HEK293T (cell line): ENCODE data around the gene SUN2.

Experiments used
- CTCF ChIA-PET: fragments of 350-600 bp; formaldehyde crosslinking; extraction: SDS; loops from one replicate; lab custom pipeline; 2021; ENCODE audit warnings: antibody characterized with exemption, inconsistent platforms; lab: Yijun Ruan, JAX
- POLR2A ChIA-PET: fragments of 350-600 bp; formaldehyde crosslinking; extraction: SDS; loops from one replicate; lab custom pipeline; 2020; ENCODE audit warnings: antibody characterized with exemption, inconsistent platforms; lab: Yijun Ruan, JAX
- DNase-seq: peaks from one replicate; pipeline ENCODE4 v3.0.0; 2012; ENCODE audit warnings: mixed read lengths; ENCODE audit errors: extremely low spot score
- ARNT ChIP-seq: fragments of 450-650 bp; IDR thresholded peaks from 2 replicates; pipeline ENCODE4 v1.6.1; 2017; ENCODE audit warnings: mild to moderate bottlenecking
- BHLHE40 ChIP-seq: fragments of 450-650 bp; IDR thresholded peaks from 2 replicates; pipeline ENCODE4 v1.6.1; 2016; ENCODE audit warnings: mild to moderate bottlenecking, moderate library complexity, borderline replicate concordance
- CTBP1 ChIP-seq: fragments of 450-650 bp; IDR thresholded peaks from 2 replicates; pipeline ENCODE4 v1.6.1; 2016; ENCODE audit warnings: borderline replicate concordance
- ELF4 ChIP-seq: fragments of 450-650 bp; IDR thresholded peaks from 2 replicates; pipeline ENCODE4 v1.6.1; 2017; ENCODE audit warnings: antibody characterized with exemption
- FOXA1 ChIP-seq: fragments of 450-650 bp; IDR thresholded peaks from 2 replicates; pipeline ENCODE4 v1.6.1; 2016; ENCODE audit warnings: mild to moderate bottlenecking
- FOXK2 ChIP-seq: fragments of 450-650 bp; IDR thresholded peaks from 2 replicates; pipeline ENCODE4 v1.6.1; 2016; ENCODE audit warnings: mild to moderate bottlenecking
- FOXM1 ChIP-seq: fragments of 450-650 bp; IDR thresholded peaks from 2 replicates; pipeline ENCODE4 v1.6.1; 2017; ENCODE audit warnings: mild to moderate bottlenecking, borderline replicate concordance
- HDGF ChIP-seq: fragments of 450-650 bp; IDR thresholded peaks from 2 replicates; pipeline ENCODE4 v1.6.1; 2017; ENCODE audit warnings: antibody characterized with exemption, borderline replicate concordance
- L3MBTL2 ChIP-seq: fragments of 450-650 bp; conservative IDR thresholded peaks from 2 replicates; pipeline ENCODE4 v1.6.1; 2016; ENCODE audit warnings: mild to moderate bottlenecking
- LEF1 ChIP-seq: fragments of 450-650 bp; IDR thresholded peaks from 2 replicates; pipeline ENCODE4 v1.6.1; 2017; ENCODE audit warnings: mild to moderate bottlenecking, borderline replicate concordance
- NFRKB ChIP-seq: fragments of 450-650 bp; IDR thresholded peaks from 2 replicates; pipeline ENCODE4 v1.6.1; 2016; ENCODE audit warnings: mild to moderate bottlenecking, moderate library complexity
- PKNOX1 ChIP-seq: fragments of 450-650 bp; IDR thresholded peaks from 2 replicates; pipeline ENCODE4 v1.6.1; 2016
- SP1 ChIP-seq: fragments of 450-650 bp; IDR thresholded peaks from 2 replicates; pipeline ENCODE4 v1.6.1; 2017
- SUZ12 ChIP-seq: fragments of 450-650 bp; IDR thresholded peaks from 2 replicates; pipeline ENCODE4 v1.6.1; 2016; ENCODE audit warnings: mild to moderate bottlenecking
- TARDBP ChIP-seq: fragments of 450-650 bp; IDR thresholded peaks from 2 replicates; pipeline ENCODE4 v1.6.1; 2016
- ZNF384 ChIP-seq: fragments of 450-650 bp; IDR thresholded peaks from 2 replicates; pipeline ENCODE4 v1.6.1; 2016

SUN2 gene

GRCh38 chr22:38725900-38726655 is 29.7 kb downstream of the SUN2 start:
- no peak for TF ChIP-seq L3MBTL2
- no peak for TF ChIP-seq SP1
- no peak for TF ChIP-seq LEF1
- TF ChIP-seq HDGF, result no peak
- TF ChIP-seq TARDBP, result no peak
- TF ChIP-seq ZNF384, result no peak
- TF ChIP-seq FOXK2, result no peak
- no peak for TF ChIP-seq BHLHE40
- TF ChIP-seq NFRKB, result no peak
- TF ChIP-seq PKNOX1, result no peak
- no peak for TF ChIP-seq ELF4
- TF ChIP-seq ARNT, result no peak
- ChIA-PET POLR2A (interaction anchor here (1.4 to 1.9 kb wide), 2 partner anchors 9 kb away, joined by 3 to 4 read pairs; no protein-coding TSS in a partner anchor), CTCF (interaction anchor here (1.5 kb wide), 1 partner anchor 9 kb away, joined by 4 read pairs; no protein-coding TSS in a partner anchor)
- no peak for DNase-seq

GRCh38 chr22:38724926-38725571 is 30.7 kb downstream of the SUN2 start:
- DNase-seq, result peak; percentile 70
- ChIA-PET CTCF (interaction anchor here (0.9 to 1.5 kb wide), 3 partner anchors 10 to 16 kb away, joined by 3 to 6 read pairs (median 4); no protein-coding TSS in a partner anchor), POLR2A (interaction anchor here (0.7 to 1.1 kb wide), 2 partner anchors 20 to 25 kb away, joined by 3 read pairs; partner anchors contain the start of gene GTPBP1)
- TF ChIP-seq L3MBTL2, result no peak
- peak; percentile 66; the same call in 1 of the 2 replicates for TF ChIP-seq FOXK2

- ChIA-PET CTCF (interaction anchor here (0.9 to 1.5 kb wide), 3 partner anchors 11 to 15 kb away, joined by 3 to 6 read pairs (median 4); no protein-coding TSS in a partner anchor), POLR2A (interaction anchor here (1.1 kb wide), 1 partner anchor 25 kb away, joined by 3 read pairs; no protein-coding TSS in a partner anchor)
- DNase-seq, result no peak
- no peak for TF ChIP-seq LEF1
- no peak for TF ChIP-seq SP1
- TF ChIP-seq HDGF, result no peak
- TF ChIP-seq ELF4, result no peak
- no peak for TF ChIP-seq CTBP1
- TF ChIP-seq PKNOX1, result no peak
- no peak for TF ChIP-seq BHLHE40
- no peak for TF ChIP-seq NFRKB
- TF ChIP-seq ZNF384, result no peak
- no peak for TF ChIP-seq ARNT
- TF ChIP-seq FOXA1, result no peak
- no peak for TF ChIP-seq FOXK2
- no peak for TF ChIP-seq FOXM1
- TF ChIP-seq TARDBP, result no peak
- no peak for TF ChIP-seq L3MBTL2
- no peak for TF ChIP-seq SUZ12
These were observed 31.6 kb downstream of the SUN2 start for GRCh38 chr22:38724176-38724575.

GRCh38 chr22:38721551-38721950 is 34.2 kb downstream of the SUN2 start:
- TF ChIP-seq BHLHE40 (no peak), PKNOX1 (no peak), L3MBTL2 (no peak), CTBP1 (no peak), FOXA1 (no peak), FOXK2 (no peak), ARNT (no peak), LEF1 (no peak), NFRKB (no peak), SP1 (no peak), TARDBP (no peak), SUZ12 (no peak), FOXM1 (no peak), ZNF384 (no peak), HDGF (no peak), ELF4 (no peak)
- DNase-seq, result no peak
- ChIA-PET POLR2A (no interaction called here), CTCF (interaction anchor here (0.6 to 2.7 kb wide), 2 partner anchors 10 to 12 kb away, joined by 3 to 12 read pairs; no protein-coding TSS in a partner anchor)

GRCh38 chr22:38720350-38720749 is 35.4 kb downstream of the SUN2 start:
- POLR2A ChIA-PET, result interaction anchor here (0.6 to 1.7 kb wide), 2 partner anchors 13 to 80 kb away, joined by 3 to 5 read pairs; no protein-coding TSS in a partner anchor
- TF ChIP-seq ARNT (no peak), SUZ12 (no peak), FOXA1 (no peak), NFRKB (no peak), L3MBTL2 (no peak), HDGF (no peak), ELF4 (no peak), CTBP1 (no peak), ZNF384 (no peak), FOXK2 (no peak), SP1 (no peak), PKNOX1 (no peak), LEF1 (no peak), FOXM1 (no peak), TARDBP (no peak), BHLHE40 (no peak)
- CTCF ChIA-PET, result no interaction called here
- DNase-seq, result no peak
